GM23338 (cell line): ENCODE measurements around the gene QRFPR.

Experiments
- CREB1 ChIP-seq: fragments of 250-450 bp; sonication (Bioruptor Pico); IDR thresholded peaks from 2 replicates; pipeline ENCODE4 v1.5.0; 2020; ENCODE audit warnings: low read depth, mild to moderate bottlenecking, moderate library complexity
- EZH2 ChIP-seq: fragments of 200-600 bp; sonication (generic); IDR thresholded peaks from one replicate; pipeline ENCODE4 v1.8.0; 2017; ENCODE audit warnings: antibody characterized with exemption, mild to moderate bottlenecking, low read depth; ENCODE audit not compliant: unreplicated experiment
- EZH2phosphoT487 ChIP-seq: fragments of 200-600 bp; sonication (generic); IDR thresholded peaks from one replicate; pipeline ENCODE4 v1.8.1; 2018; ENCODE audit warnings: antibody characterized with exemption; ENCODE audit not compliant: unreplicated experiment
- JUNB ChIP-seq: IDR thresholded peaks from one replicate; pipeline ENCODE4 v1.6.1; 2016; ENCODE audit warnings: antibody characterized with exemption; ENCODE audit not compliant: unreplicated experiment
- NANOG ChIP-seq: IDR thresholded peaks from 2 replicates; pipeline ENCODE4 v1.6.1; 2016; ENCODE audit warnings: antibody characterized with exemption, borderline replicate concordance
- POLR2AphosphoS5 ChIP-seq: IDR thresholded peaks from 2 replicates; pipeline ENCODE4 v1.6.1; 2016; ENCODE audit warnings: antibody characterized with exemption, low read depth
- REST ChIP-seq: IDR thresholded peaks from one replicate; pipeline ENCODE4 v1.6.1; 2018; ENCODE audit warnings: antibody characterized with exemption; ENCODE audit not compliant: unreplicated experiment
- STAT1 ChIP-seq: IDR thresholded peaks from one replicate; pipeline ENCODE4 v1.6.1; 2016; ENCODE audit warnings: antibody characterized with exemption; ENCODE audit not compliant: unreplicated experiment
- ZNF331 ChIP-seq: fragments of 250-450 bp; sonication (Bioruptor Pico); IDR thresholded peaks from 2 replicates; pipeline ENCODE4 v1.5.0; 2020; ENCODE audit warnings: low read depth, mild to moderate bottlenecking, moderate library complexity
- TF ChIP-seq, protein P1 (sequence below), 2 experiments: fragments of 200-600 bp in 1 of 2; sonication (generic) in 1 of 2; conservative IDR thresholded peaks; 2 replicates each; pipeline versions ENCODE4 v1.5.1 to v1.6.1; 2016 to 2017; ENCODE audit warnings: antibody characterized with exemption in 2 of 2, low read depth in 2 of 2, mild to moderate bottlenecking in 2 of 2, moderate library complexity in 1 of 2
- TF ChIP-seq, protein P2 (sequence below): fragments of 250-450 bp; sonication (Bioruptor Pico); IDR thresholded peaks from 2 replicates; pipeline ENCODE4 v1.5.0; 2020; ENCODE audit warnings: mild to moderate bottlenecking, moderate library complexity
- TF ChIP-seq, protein P3 (sequence below): IDR thresholded peaks from 2 replicates; pipeline ENCODE4 v1.6.1; 2016; ENCODE audit warnings: antibody characterized with exemption

- TF ChIP-seq, protein P1, sequence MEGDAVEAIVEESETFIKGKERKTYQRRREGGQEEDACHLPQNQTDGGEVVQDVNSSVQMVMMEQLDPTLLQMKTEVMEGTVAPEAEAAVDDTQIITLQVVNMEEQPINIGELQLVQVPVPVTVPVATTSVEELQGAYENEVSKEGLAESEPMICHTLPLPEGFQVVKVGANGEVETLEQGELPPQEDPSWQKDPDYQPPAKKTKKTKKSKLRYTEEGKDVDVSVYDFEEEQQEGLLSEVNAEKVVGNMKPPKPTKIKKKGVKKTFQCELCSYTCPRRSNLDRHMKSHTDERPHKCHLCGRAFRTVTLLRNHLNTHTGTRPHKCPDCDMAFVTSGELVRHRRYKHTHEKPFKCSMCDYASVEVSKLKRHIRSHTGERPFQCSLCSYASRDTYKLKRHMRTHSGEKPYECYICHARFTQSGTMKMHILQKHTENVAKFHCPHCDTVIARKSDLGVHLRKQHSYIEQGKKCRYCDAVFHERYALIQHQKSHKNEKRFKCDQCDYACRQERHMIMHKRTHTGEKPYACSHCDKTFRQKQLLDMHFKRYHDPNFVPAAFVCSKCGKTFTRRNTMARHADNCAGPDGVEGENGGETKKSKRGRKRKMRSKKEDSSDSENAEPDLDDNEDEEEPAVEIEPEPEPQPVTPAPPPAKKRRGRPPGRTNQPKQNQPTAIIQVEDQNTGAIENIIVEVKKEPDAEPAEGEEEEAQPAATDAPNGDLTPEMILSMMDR (conservative IDR thresholded peaks at IDR 0.05; ENCODE audit: low read depth in 2 of 2) = peak; percentile 96 to 97
- TF ChIP-seq EZH2 (no peak), STAT1 (no peak), POLR2AphosphoS5 (no peak), REST (no peak), EZH2phosphoT487 (no peak), CREB1 (CRISPR knock-in tag) (no peak), NANOG (no peak), JUNB (no peak), ZNF331 (no peak)
- TF ChIP-seq, protein P2, sequence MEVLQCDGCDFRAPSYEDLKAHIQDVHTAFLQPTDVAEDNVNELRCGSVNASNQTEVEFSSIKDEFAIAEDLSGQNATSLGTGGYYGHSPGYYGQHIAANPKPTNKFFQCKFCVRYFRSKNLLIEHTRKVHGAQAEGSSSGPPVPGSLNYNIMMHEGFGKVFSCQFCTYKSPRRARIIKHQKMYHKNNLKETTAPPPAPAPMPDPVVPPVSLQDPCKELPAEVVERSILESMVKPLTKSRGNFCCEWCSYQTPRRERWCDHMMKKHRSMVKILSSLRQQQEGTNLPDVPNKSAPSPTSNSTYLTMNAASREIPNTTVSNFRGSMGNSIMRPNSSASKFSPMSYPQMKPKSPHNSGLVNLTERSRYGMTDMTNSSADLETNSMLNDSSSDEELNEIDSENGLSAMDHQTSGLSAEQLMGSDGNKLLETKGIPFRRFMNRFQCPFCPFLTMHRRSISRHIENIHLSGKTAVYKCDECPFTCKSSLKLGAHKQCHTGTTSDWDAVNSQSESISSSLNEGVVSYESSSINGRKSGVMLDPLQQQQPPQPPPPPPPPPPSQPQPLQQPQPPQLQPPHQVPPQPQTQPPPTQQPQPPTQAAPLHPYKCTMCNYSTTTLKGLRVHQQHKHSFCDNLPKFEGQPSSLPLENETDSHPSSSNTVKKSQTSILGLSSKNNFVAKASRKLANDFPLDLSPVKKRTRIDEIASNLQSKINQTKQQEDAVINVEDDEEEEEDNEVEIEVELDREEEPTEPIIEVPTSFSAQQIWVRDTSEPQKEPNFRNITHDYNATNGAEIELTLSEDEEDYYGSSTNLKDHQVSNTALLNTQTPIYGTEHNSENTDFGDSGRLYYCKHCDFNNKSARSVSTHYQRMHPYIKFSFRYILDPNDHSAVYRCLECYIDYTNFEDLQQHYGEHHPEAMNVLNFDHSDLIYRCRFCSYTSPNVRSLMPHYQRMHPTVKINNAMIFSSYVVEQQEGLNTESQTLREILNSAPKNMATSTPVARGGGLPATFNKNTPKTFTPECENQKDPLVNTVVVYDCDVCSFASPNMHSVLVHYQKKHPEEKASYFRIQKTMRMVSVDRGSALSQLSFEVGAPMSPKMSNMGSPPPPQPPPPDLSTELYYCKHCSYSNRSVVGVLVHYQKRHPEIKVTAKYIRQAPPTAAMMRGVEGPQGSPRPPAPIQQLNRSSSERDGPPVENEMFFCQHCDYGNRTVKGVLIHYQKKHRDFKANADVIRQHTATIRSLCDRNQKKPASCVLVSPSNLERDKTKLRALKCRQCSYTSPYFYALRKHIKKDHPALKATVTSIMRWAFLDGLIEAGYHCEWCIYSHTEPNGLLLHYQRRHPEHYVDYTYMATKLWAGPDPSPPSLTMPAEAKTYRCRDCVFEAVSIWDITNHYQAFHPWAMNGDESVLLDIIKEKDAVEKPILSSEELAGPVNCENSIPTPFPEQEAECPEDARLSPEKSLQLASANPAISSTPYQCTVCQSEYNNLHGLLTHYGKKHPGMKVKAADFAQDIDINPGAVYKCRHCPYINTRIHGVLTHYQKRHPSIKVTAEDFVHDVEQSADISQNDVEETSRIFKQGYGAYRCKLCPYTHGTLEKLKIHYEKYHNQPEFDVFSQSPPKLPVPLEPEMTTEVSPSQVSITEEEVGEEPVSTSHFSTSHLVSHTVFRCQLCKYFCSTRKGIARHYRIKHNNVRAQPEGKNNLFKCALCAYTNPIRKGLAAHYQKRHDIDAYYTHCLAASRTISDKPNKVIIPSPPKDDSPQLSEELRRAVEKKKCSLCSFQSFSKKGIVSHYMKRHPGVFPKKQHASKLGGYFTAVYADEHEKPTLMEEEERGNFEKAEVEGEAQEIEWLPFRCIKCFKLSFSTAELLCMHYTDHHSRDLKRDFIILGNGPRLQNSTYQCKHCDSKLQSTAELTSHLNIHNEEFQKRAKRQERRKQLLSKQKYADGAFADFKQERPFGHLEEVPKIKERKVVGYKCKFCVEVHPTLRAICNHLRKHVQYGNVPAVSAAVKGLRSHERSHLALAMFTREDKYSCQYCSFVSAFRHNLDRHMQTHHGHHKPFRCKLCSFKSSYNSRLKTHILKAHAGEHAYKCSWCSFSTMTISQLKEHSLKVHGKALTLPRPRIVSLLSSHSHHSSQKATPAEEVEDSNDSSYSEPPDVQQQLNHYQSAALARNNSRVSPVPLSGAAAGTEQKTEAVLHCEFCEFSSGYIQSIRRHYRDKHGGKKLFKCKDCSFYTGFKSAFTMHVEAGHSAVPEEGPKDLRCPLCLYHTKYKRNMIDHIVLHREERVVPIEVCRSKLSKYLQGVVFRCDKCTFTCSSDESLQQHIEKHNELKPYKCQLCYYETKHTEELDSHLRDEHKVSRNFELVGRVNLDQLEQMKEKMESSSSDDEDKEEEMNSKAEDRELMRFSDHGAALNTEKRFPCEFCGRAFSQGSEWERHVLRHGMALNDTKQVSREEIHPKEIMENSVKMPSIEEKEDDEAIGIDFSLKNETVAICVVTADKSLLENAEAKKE (CRISPR knock-in tag) = no peak
- TF ChIP-seq, protein P3, sequence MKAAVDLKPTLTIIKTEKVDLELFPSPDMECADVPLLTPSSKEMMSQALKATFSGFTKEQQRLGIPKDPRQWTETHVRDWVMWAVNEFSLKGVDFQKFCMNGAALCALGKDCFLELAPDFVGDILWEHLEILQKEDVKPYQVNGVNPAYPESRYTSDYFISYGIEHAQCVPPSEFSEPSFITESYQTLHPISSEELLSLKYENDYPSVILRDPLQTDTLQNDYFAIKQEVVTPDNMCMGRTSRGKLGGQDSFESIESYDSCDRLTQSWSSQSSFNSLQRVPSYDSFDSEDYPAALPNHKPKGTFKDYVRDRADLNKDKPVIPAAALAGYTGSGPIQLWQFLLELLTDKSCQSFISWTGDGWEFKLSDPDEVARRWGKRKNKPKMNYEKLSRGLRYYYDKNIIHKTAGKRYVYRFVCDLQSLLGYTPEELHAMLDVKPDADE = no peak
Measured at GRCh38 chr4:121307445-121308327, 73.1 kb downstream of the QRFPR start.
